Measurements from ENCODE around the gene CRIP3. TPM values are rescaled to one million over a fixed set of nuclear protein-coding genes. Genes with fewer than 3 reads are reported as not detected.

CRIP3 gene
- total and polyA plus RNA-seq, 10 donors = 6.4 to 36.5 (median 8.6) TPM

DNA sequence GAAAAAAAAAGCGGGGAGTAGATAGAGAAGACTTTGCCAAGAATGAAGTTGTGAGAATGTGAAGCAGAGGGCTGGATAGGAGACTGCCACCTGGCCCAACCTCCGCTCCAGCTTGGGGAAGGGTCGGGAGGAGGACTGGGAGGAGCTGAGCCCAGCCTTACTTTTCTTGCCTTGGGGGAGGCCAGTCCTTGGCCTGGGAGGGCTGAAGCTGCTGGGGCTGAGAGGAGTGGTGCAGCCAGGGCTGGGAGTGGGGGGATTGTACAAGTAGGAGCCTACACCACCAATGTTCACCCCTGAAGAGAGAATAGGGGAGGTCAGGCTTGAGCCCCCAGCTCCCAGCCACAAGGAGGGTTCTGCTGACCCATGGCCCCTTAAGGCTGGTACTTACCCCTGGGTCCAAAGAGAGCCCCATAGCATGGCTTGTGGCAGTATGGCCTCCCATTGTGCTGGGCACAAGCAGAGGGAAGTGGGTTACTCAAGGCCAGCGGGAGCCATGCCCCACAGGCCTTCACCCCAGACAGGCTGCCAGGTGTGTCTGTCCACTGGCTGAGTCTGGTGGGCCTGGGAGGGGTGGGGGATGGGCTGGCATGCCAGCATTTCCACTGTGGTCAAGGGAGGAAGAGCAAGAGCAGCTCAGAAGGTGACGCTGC is 1.1 kb downstream of the CRIP3 start:
- Histone ChIP-seq H3K9me3 (no peaks in the 10 kb centered on the region), H3K36me3 (no peaks in the 10 kb centered on the region), H3K4me3 (peak overlapping the region in 1 of 8 donors; percentile 68), H3K27ac (no peak overlapping the region), H3K27me3 (replicated peaks in 1 of 7) (peaks cover 0 to 23% (median 0%) of the 10 kb centered on the region in 7 donors), H3K4me1 (peaks cover 0 to 52% (median 25%) of the 10 kb centered on the region in 6 donors)
- intact Hi-C loops (cut with DNase I; ENCODE audit: low total_unique reads) = no loop called here
- peak; percentile 79 for DNase-seq
- TF ChIP-seq POLR2A (IDR thresholded peaks at IDR 0.05) (no peak), POLR2AphosphoS5 (IDR thresholded peaks at IDR 0.05) (no peak)
- WGBS, 5 donors = 84 to 96% (median 87%) methylated on average over 4 to 5 of the region's 5 CpGs

DNA sequence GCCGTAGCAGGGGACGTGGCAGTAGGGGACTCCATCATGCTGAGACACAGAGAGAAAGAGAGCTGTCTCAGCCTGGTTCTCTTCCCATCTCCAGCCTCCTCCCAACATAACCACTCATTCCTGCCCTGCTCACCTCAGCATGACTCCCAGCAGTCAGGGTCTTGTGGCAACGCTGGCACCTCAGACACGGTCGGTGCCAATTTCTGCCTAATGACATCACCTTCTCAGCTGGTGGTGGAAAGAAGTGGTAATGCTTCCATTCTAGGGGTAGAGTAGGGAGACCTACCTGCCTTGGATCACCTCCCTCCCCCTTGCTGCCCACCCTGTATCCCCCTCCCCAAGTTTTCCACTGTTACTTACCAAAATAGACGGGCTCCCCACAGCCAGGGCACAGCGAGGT is 2.5 kb downstream of the CRIP3 start:
- TF ChIP-seq POLR2AphosphoS5 (IDR thresholded peaks at IDR 0.05) (no peak), POLR2A (IDR thresholded peaks at IDR 0.05) (no peak)
- TF ChIP-seq, protein P1, sequence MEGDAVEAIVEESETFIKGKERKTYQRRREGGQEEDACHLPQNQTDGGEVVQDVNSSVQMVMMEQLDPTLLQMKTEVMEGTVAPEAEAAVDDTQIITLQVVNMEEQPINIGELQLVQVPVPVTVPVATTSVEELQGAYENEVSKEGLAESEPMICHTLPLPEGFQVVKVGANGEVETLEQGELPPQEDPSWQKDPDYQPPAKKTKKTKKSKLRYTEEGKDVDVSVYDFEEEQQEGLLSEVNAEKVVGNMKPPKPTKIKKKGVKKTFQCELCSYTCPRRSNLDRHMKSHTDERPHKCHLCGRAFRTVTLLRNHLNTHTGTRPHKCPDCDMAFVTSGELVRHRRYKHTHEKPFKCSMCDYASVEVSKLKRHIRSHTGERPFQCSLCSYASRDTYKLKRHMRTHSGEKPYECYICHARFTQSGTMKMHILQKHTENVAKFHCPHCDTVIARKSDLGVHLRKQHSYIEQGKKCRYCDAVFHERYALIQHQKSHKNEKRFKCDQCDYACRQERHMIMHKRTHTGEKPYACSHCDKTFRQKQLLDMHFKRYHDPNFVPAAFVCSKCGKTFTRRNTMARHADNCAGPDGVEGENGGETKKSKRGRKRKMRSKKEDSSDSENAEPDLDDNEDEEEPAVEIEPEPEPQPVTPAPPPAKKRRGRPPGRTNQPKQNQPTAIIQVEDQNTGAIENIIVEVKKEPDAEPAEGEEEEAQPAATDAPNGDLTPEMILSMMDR (IDR thresholded peaks at IDR 0.05 in 8 of 11, conservative IDR thresholded peaks at IDR 0.05 in 3 of 11) = no peak
- Histone ChIP-seq H3K27me3 (replicated peaks in 1 of 7) (peaks cover 0 to 28% (median 0%) of the 10 kb centered on the region in 7 donors), H3K9me3 (no peaks in the 10 kb centered on the region), H3K4me1 (peaks cover 0 to 37% (median 16%) of the 10 kb centered on the region in 6 donors), H3K27ac (no peak overlapping the region), H3K4me3 (no peak overlapping the region), H3K36me3 (no peaks in the 10 kb centered on the region)
- 87 to 95% (median 90%) methylated on average over 7 of the region's 7 CpGs for WGBS, 5 donors
- DNase-seq = no peak
- intact Hi-C loops (cut with DNase I; ENCODE audit: low total_unique reads) = no loop called here

- H3K9me3 ChIP-seq = no peaks in the 10 kb centered on the region
- no peak for DNase-seq
- H3K4me3 ChIP-seq = no peak overlapping the region
- no peak overlapping the region for H3K27ac ChIP-seq
- H3K27me3 ChIP-seq (replicated peaks in 1 of 7) = peaks cover 0 to 35% (median 0%) of the 10 kb centered on the region in 7 donors
- intact Hi-C loops (cut with DNase I; ENCODE audit: low total_unique reads) = no loop called here
- TF ChIP-seq POLR2AphosphoS5 (IDR thresholded peaks at IDR 0.05) = no peak
- TF ChIP-seq, protein P1 (IDR thresholded peaks at IDR 0.05 in 8 of 11, conservative IDR thresholded peaks at IDR 0.05 in 3 of 11) = no peak
- no peak for TF ChIP-seq POLR2A (IDR thresholded peaks at IDR 0.05)
- H3K4me1 ChIP-seq = peaks cover 0 to 25% (median 16%) of the 10 kb centered on the region in 6 donors
- 85 to 100% (median 90%) methylated on average over 1 to 2 of the region's 2 CpGs for WGBS, 5 donors
- H3K36me3 ChIP-seq = no peaks in the 10 kb centered on the region
Observed at GRCh38 chr6:43304882-43305281, 3.7 kb downstream of the CRIP3 start.

DNA sequence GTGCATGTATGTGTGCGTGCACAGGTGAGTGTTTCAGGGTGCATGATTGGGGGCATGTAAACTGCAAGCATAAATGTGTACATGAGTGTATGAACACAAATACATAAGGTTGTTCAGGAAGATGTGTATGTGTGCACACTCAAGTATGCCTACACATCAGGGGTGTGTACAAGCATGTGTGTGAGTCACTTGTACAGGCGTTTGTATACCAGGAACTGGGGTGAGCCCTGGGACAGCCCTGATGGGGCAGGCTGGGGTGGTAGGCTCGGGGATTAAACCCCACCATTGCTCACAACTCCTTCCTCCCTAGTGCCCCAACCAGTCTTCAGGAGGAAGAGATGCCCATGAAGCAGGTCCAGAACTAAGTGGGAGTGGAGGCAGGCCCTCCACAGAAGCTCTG is 4.3 kb downstream of the CRIP3 start:
- TF ChIP-seq POLR2AphosphoS5 (IDR thresholded peaks at IDR 0.05) = no peak
- TF ChIP-seq, protein P1 (IDR thresholded peaks at IDR 0.05 in 8 of 11, conservative IDR thresholded peaks at IDR 0.05 in 3 of 11) = no peak
- no peak for TF ChIP-seq POLR2A (IDR thresholded peaks at IDR 0.05)
- intact Hi-C loops (cut with DNase I; ENCODE audit: low total_unique reads) = no loop called here
- DNase-seq = no peak
- H3K27me3 ChIP-seq (replicated peaks in 1 of 7) = peaks cover 0 to 38% (median 0%) of the 10 kb centered on the region in 7 donors
- 67 to 83% (median 79%) methylated on average over 3 of the region's 3 CpGs for WGBS, 5 donors
- no peak overlapping the region for H3K4me3 ChIP-seq
- H3K36me3 ChIP-seq = no peaks in the 10 kb centered on the region
- H3K4me1 ChIP-seq = peaks cover 0 to 19% (median 16%) of the 10 kb centered on the region in 6 donors
- H3K9me3 ChIP-seq = no peaks in the 10 kb centered on the region
- no peak overlapping the region for H3K27ac ChIP-seq
